Body of pancreas (tissue), 4 donors: Measurements from ENCODE around the gene TAS2R8.

Experiments used
- CTCF ChIP-seq, 7 experiments: fragments of 450-650 bp in 4 of 7; fragments of 200-600 bp in 3 of 7; sonication (generic) in 3 of 7; IDR thresholded peaks; one replicate each; pipeline ENCODE4 v1.5.1; 2016 to 2019; ENCODE audit warnings: antibody characterized with exemption in 7 of 7
- POLR2A ChIP-seq, 3 donors: fragments of 450-650 bp; IDR thresholded peaks; one replicate each; pipeline ENCODE4 v1.6.1; 2016; ENCODE audit warnings: antibody characterized with exemption in 3 of 3, mild to moderate bottlenecking in 2 of 3

- TF ChIP-seq CTCF (IDR thresholded peaks at IDR 0.05) (no peak), POLR2A (IDR thresholded peaks at IDR 0.05) (no peak)
Measured at GRCh38 chr12:10794222-10794621, 12.9 kb downstream of the TAS2R8 start.
